Breast epithelium (tissue), 3 donors: ENCODE measurements around the gene CBX6.

Experiments
- POLR2A ChIP-seq: fragments of 450-650 bp; IDR thresholded peaks from one replicate; pipeline ENCODE4 v1.6.1; 2016; ENCODE audit warnings: antibody characterized with exemption, mild to moderate bottlenecking, moderate library complexity
- TF ChIP-seq, protein P1 (sequence below), 3 donors: fragments of 450-650 bp; IDR thresholded peaks; one replicate each; pipeline ENCODE4 v1.5.1; 2016 to 2017; ENCODE audit warnings: antibody characterized with exemption in 3 of 3, mild to moderate bottlenecking in 3 of 3, moderate library complexity in 3 of 3

DNA sequence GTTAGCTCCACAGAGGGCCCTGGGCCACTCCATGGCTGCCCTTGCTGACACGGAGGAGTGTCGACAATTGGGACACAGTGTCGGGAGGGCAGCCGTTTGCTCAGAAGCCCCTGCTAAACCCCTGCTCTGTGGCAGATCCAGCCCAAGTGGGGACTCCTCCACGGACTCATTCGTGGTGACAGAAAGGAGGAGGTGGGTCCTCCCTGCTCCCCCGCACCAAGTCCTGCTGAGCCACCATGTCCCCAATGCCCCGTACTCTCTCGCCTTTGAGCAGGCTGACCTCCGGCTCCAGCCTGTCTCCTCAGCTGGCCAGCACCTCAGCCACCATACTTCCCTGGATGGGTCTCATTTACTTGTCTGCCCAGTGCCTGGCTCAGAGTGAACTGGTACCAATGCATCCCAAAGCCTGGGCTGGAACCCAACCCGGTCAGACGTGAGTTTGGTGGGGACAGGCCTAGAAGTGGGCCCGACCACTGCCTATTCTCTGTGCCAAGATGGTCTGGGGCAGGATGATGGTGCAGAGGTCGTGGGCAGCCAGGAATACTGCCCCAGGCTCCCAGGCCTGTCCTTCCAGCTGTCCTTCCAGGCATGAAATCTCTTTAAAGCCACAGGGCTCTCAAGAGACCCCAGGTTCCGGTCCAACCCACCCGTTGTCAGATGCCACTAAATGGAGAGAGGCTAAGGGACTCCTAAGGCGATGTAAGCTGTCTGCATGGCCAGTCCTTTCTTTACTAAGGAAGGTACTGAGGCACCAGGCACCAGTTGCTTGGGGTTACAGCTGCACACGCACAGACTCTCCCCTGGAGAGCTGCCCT is 4.3 kb downstream of the CBX6 start:
- no peak for TF ChIP-seq POLR2A
- TF ChIP-seq, protein P1, sequence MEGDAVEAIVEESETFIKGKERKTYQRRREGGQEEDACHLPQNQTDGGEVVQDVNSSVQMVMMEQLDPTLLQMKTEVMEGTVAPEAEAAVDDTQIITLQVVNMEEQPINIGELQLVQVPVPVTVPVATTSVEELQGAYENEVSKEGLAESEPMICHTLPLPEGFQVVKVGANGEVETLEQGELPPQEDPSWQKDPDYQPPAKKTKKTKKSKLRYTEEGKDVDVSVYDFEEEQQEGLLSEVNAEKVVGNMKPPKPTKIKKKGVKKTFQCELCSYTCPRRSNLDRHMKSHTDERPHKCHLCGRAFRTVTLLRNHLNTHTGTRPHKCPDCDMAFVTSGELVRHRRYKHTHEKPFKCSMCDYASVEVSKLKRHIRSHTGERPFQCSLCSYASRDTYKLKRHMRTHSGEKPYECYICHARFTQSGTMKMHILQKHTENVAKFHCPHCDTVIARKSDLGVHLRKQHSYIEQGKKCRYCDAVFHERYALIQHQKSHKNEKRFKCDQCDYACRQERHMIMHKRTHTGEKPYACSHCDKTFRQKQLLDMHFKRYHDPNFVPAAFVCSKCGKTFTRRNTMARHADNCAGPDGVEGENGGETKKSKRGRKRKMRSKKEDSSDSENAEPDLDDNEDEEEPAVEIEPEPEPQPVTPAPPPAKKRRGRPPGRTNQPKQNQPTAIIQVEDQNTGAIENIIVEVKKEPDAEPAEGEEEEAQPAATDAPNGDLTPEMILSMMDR (IDR thresholded peaks at IDR 0.05) = no peak
